ENCODE data around the gene LAMP1.

DNA sequence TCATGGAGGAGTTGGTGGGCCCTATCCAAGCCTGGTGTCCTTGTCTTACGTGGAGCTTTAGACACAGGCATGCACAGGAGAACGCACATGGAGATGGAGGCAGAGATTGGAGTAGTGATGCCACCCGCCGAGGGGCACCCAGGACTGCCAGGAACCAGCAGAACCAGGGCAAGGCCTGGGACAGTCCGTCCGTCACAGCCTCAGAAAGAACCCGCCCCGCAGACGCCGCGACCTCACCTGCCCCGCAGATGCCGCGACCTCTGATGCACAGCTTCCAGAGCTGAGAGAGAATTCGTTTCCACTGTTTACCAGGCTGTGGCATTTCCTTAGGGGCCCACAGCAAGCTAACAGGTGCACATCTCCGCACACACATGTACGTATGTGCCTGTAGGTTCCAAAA, 51.6 kb downstream of the LAMP1 start:
- no peak for TF ChIP-seq EZH2 (IDR thresholded peaks at IDR 0.05)
- TF ChIP-seq POLR2AphosphoS5 (IDR thresholded peaks at IDR 0.05; ENCODE audit: borderline replicate concordance, low read depth, low read length) = no peak
- TF ChIP-seq FOXP2 (optimal IDR thresholded peaks at IDR 0.05; ENCODE audit: control extremely low read depth, extremely low read length, insufficient read depth) = no peak

Measured in SK-N-MC (cell line).